Hematopoietic multipotent progenitor cell (in vitro differentiated cells): ENCODE measurements around the gene CTNNA3. TPM values are rescaled to one million over a fixed set of nuclear protein-coding genes. Genes with fewer than 3 reads are reported as not detected.

Experiments used
- DNase-seq, 3 donors: peaks; one replicate each; pipeline ENCODE4 v3.0.0-alpha.2; 2011 to 2015; ENCODE audit warnings: low read depth in 2 of 3, low spot score in 2 of 3
- total RNA-seq: library from RNA; depleted of rRNA; stranded (reverse); fragments of >200 nt; gene quantifications from one replicate; pipeline ENCODE4 v1.2.3, GENCODE V29; 2012

Gene CTNNA3
- total RNA-seq, 1 donor = under 0.01 TPM

DNA sequence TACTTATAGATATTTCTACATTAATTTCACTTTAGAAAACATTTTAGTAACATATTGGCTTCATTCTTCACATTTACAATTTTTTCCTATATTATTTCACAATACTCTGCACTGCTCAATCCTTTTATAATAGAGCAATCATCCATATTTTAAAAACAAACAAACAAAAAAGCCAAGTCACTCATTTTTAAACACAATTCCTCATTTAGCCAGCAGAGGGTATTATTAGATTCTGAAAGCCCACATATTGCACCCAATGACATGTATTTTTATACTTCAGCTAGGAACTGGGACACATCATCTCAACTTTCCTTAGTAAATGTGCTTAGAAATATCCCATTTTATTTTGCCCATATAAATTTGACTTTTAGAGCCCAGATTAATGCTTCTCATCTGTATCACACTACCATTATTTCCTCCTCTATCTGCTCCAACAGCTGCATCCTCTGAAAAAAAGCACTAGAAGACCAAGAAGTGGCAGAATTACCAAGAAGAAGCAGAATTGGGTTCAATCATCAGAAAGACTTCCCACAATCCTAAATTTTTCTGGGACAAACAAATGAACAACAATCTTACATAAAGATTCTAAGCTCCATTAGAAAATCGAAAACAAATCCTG is 29.5 kb downstream of the CTNNA3 start:
- peak in 2 of 3 donors; percentile 9 to 46 for DNase-seq

DNA sequence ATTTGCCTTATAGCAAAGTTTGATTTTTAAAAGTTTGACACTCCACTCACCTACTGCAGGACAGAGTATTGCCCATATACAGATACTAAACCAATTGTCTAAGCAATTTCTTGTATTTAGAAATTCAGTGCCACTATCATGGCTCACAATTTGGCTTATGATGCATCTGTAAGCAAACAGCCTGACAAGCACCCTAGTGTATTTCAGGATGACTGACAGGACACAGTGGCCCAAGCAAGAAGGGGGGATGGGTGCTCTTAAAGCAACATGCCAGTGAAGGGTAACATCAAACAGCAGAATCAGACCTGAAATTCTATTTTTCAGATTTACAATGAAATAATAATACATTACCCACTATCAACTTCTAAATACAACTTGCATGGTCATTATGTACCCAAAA is 30.5 kb downstream of the CTNNA3 start:
- no peak for DNase-seq

DNA sequence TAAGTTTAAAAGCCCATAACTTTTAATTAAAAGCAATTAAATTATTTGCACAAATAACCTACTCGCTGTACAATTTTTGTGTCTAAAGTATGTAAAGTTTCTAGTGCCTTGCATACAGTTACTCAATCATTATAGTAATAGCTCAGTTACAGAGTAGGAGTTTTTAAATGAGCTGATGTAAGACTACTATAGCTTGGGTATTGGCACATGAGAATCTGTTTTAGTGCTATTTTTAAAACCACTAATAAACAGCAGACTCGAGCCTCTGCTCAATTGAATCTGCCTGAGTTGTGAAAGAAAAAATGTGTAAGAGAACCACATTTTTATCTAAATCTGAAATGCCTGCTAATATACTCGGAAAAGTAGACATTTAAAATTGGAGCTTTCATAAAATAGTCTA is 31.1 kb downstream of the CTNNA3 start:
- DNase-seq = no peak

DNA sequence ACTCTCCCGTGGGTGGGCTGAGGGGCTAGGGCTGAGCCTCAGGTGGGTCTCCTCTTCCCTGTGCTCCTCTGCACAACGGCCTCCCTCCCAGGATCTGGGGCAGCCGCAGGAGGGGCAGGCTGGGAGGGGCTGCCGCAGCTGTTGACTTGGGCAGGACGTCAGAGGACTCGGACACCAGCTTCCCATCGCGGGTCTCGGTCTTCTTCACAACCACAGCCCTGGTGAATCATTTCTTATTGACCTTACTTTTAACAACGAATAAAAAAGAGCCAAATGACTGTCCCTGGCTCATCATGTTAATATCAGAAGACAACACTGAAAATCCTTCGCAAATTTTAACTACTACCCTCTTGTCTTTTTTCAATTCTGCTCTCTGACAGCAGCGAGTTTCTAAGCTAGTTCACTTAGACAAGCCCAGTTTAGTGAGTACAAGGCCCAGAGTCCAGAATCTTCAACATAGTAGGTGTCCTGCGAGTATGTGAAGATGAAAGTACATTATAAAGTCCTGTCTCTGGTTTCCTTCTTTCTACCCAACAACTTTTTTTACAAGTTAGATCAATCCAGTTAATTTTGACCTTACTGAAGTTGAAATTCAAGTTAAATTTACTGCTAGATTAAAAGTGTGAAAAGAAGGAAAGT is 32.4 kb downstream of the CTNNA3 start:
- no peak for DNase-seq

DNA sequence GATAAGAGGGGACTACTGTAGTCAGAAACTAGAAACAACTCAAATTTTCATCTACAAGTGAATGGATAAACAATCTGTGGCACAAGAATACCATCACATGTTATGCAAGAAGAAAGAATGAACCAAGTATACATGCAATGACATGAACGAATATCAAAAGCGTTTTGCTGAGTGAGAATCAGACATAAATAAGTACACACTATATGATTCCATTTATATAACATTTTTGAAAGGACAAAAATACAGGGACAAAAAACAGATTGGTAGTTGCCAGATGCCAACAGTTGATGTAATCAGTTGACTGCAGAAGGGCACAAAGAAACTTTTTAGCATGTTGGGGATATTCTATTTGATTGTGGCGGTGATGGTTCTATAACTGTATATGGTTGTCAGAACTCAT is 33.6 kb downstream of the CTNNA3 start:
- DNase-seq = no peak

DNA sequence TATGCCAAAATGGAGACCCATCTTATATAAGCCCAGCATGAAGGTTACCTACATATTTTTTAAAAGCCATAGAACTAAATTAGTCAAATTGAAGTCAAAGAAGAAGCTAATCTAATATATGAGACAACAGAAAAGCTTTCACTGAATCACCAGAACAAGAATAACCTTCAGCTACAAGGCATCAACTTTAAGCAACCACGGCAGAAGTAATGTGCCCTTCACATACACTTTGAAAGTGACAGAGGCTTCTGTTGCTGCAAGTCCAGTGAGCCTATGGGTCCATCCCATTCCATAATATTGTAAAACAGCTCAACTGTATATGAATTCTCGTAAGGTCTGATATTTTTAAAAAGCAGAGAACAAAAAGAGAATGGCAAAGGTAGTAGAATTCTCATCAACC is 36.5 kb downstream of the CTNNA3 start:
- DNase-seq = no peak

DNA sequence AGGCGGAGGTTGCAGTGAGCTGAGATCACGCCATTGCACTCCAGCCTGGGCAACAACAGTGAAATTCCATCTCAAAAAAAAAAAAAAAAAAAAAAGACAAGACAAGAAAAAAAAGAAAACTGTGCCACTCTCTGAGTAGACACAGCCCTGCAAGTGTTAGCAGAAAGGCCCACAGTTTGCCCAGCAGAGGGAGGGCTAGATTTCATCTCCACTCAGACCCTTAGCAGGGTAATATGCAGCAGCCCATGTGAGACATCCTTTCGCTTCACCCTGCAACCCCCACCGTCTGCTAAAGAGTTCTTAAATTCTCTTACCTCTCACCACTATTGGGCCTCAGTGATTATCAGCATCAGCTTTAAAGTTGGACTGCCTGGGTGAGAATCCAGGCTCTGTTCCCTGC is 38.2 kb downstream of the CTNNA3 start:
- no peak for DNase-seq

DNA sequence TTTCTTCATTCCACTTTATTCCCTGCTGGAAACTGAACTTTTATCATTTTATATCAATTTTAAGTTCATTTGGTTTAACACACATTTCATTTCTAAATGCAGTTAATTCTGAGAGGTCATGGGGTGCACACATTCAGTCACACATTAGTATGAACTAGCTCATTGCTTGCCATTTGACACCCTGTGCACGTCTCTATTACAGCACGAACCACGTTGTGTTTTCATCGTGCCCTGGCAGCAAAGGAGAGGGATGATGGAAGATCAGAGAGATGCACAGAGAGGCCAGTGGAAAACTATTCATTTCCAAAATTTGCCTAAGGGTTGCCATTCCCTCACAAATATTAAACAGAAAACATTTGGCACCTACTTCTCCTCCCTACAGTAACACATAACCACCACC is 45.4 kb downstream of the CTNNA3 start:
- no peak for DNase-seq

DNA sequence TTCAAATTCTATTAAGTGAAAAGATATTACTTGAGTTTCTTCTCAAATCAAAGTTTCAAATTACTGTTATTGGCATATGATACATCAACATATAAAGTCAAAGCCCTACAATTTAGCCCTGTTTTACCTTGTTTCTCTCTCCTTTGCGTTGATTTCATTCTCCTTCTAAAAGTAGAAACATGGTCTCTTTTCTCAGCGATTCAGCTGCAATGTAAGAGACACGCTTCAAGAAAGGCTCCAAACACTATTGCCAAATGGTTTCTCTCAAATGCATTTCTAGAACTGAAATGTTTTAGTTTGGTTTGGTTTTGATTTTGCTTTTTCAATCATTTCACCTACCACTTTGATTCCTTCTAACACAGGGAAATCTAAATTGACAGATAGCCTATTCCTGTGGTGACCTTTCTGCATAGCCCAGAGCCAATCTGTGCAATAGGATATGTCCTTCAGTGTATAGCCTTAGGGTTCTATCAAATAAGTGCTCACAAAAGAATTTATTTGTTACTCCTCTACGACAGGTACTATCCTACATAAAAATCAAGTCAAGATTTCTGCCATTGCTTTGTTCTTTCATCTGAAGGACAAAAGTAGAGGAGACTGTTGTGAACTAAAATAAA is 47.3 kb downstream of the CTNNA3 start:
- DNase-seq = no peak

DNA sequence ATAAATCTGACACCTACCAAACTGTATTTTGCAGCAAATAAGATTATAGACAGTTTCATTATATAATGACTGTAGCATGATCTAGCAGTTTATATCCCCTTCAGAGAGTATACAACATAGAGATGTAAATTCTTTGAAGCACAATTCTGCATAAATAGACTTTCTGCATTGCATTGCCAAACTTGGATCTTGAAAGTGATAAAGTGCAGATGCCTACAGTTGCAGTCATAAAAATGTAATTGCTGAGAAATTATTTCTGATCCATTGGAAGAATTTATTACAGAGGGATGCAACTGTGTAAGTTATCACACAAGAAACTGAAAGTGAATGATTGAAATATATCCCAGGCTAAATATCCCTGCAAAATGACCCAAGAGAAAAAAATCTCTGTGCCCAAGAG is 65.1 kb downstream of the CTNNA3 start:
- DNase-seq = no peak

DNA sequence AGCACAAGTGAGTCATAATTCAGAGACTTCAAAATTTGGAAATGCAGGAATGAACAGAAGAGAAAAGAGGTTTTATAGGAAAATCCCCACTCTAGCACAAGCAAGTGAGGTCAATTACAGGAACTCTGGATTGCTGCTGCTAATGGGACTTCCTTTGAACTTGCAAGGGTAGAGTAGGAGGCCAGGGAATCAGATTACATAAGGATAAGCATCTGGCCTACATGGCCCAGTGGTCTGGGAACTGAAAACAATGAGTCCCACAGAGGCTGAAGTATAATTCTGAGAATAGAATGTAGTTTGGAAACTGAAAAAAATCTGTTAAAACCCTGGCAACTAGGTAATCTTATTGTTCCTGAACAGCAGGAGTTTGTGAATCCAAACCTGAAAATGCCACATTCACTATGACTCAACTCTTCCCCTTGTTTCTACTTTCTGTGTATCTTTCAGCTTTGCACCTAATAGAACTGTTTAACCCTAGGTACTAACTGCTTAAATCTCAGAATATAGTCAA is 66.5 kb downstream of the CTNNA3 start:
- no peak for DNase-seq

DNA sequence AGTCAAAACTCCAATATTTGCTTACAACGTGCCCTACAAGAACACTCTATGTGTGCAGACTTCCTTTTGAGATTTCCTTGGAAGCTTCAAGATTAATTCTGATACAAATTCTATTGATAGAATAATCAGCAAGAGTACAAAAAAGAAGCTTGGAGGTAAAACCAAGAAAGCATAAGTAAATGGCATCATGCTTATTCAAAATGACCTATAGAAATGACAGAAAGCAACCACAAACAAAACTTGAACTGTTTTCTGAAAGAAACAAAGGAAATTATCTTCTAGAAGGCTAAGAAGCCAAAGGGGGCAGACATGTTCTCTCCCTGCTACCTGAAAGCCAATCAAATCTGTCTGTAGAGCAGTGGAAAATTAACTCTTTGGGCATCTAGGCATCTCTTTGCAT is 73.0 kb downstream of the CTNNA3 start:
- no peak for DNase-seq

DNA sequence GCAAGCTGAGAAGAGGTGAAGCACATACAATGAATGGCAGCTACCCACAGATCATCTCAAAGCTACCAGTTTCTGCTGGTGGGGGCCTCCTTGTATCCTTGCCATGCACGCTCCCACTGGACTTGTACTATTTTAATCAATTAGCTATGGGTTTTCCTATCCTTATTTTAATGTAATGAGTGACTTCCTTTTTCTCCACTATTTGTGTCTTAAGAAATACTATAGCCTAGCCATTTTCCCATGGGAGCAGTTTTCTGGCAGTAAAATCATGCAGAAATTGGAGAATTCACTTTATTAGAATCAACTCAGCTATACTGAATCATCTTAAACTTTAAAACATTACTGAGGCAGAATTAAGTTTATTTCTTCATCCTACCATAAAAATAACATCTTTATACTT is 73.5 kb downstream of the CTNNA3 start:
- no peak for DNase-seq

DNA sequence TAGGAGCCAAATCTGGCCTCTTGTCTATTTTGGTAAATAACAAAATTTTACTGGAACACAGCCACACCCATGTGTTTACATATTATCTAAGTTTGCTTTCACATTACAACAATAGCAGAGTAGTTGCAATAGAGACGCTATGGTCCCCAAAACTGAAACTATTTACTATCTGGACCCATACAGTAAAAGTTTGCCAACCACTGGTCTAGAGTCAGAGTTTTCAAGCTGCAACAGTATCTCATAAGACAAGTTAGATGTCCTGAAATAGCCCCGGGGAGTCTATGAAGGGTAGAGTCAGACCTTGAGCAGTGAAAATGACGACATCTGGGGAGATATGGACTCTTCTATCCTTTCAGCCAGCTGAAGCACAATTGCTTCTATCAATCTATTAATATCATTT is 74.2 kb downstream of the CTNNA3 start:
- no peak for DNase-seq

DNA sequence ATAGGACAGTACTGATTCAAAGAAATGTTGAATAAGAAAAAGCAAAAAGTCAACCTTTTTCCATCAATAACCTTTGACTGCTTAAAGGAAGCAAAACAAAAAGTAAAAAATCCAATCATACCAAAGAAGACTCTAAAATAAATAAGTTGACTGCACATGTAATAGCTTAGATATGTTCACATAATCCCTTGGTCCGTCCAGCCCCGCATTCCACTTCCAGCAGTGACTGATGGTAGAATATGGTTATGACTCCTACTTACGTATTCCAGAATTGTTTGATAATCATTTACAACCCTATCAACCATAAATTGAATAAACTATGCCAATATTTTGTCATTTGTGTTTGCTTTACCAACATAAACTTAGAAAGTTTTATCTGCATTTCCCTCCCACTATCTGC is 77.9 kb downstream of the CTNNA3 start:
- DNase-seq = no peak

DNA sequence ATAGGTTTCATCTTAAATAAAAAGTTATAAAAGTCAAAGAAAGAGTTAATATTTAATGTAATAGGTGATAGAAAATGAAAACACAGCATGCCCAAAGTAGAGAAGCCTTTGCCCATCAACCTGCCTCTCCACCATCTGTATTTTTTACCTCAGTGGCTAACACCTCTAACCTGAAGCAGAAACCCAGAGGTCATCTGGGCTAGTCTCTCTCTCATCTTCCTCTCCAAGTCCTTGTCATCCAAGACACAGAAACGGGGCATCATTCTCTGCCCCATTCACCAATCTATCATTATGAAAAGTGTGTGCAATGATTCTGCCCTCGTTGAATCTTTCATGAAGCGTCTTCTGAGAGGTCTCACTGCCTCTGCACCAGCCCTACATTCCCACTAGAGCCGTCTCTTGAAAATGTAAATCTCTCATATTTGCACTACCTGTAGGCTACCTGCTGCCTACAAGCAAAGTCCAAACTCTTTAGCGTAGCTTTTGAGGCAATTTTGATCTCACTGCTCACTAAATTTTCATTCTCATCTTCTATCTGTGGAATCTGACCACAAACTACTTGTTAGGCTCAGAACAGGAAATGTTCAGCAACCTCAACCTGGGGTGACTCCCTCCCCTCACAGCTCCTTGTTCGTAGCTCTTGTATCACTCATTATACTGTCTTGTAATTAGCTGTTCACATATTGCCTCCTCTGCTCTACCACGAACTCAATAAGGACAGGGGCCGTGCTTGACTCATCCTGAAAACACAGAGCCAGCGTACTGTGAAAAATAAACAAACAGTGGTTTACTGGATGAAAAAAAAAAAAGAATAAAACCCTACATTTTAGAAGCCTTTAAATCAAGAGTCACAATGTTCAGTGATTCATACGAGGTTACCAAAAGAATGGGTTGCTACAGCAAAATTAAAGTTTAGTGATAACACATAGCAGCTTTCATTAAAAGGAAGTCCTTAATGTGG is 83.1 kb downstream of the CTNNA3 start:
- DNase-seq = peak; percentile 6 to 34 (median 29)

DNA sequence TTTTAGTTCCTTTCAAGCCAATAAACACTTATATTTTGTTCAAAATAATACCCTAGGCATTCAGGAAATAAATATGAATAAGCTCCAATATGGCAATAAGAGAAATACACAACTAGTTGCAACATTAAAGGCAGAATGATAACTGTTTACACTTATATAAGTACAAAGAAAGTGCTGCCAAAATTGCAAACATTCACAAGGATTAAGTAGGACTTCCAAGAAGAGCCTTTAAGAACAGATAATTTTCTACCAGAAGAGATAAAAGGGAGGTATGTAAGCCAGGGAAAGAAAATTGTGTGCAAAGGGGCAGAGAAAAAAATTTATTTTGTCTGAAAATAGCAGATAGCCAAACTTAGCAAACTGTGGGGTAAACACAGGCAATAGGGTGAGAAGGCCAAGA is 83.8 kb downstream of the CTNNA3 start:
- no peak for DNase-seq

DNA sequence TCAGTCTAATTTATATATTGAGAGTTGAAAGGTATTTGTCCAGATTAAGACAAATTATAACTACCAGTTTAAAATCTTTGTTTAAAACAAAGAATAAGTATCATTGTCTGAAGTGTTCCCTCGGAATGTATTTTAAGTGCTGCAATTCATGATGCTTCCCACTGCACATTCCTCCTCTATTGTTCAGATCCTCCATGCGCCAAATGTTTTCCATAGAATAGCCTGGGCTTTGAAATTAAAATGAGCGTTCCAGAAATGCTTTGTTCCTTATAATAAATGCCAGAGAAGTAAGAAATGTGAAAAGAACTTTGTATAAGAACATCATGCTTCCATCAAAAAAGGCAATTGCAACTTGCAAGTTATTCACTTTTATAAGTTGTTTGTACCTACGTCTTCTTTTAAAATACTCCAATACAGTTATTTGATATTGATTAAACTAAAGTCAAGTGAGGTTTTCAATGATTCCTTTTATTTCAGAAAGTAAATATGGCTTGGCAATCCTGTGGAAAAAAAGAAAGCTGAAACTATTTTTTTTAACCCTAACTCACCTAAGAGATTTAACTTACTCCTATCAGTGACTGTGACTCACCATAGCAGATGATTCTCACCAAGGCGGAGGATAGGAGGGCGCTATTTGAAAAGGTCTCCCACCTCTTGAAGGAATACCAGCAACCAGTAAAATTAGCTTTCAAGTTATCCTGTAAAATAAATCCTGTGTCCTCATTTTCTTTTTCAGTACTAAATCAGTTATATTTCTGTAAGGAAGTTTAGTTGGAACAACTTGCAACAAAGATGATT is 85.8 kb downstream of the CTNNA3 start:
- no peak for DNase-seq

DNA sequence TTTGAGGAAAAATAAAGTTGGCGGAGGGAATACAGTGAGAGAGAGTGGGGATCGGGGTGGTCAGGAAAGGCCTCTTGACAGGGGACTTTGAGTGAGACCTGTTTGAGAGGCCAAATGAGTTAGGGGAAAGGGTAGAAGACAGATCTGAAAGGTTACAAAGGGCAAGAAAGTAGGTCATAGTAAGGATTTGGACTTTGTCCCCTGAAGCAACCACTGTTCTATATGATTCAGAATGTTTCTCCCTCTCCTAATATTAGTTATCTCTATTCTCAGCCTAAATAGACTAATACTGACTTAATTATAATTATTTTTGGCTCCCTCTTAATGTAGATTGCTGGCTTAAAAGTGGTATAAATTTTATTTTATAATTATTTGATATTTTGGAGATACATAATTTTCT is 88.0 kb downstream of the CTNNA3 start:
- no peak for DNase-seq

DNA sequence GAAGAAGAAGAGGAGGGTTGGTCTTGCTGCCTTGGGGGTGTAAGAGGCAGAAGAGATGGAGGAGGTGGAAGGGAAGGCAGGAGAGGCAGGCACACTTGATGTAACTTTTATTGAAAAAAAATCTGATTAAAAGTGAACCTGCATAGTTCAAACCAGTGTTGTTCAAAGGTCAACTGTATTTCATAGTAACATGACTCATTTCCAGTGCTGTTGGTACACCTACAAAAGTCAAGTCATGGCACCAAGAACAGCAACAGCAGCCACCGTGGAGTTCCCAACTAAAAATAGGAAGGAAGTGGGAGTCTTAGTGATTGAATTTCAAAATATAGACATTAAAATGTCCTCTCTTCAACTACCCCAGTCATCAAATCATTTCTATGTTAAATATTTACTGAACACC is 88.5 kb downstream of the CTNNA3 start:
- DNase-seq = no peak
